Neuronal stem cell (in vitro differentiated cells): ENCODE results near the gene ADGRV1.

Source experiments
- DNase-seq: peaks from one replicate; pipeline ENCODE4 v3.0.0-alpha.2; 2013; ENCODE audit warnings: low spot score
- H2AFZ ChIP-seq: one replicate; pipeline ENCODE4 v1.6.1; 2013; ENCODE audit warnings: mild to moderate bottlenecking, low read length, inconsistent platforms
- H2AK5ac ChIP-seq: 2 replicates; pipeline ENCODE4 v1.6.1; 2013; ENCODE audit warnings: low read depth, mild to moderate bottlenecking, inconsistent platforms, low read length, moderate library complexity, mixed read lengths
- H2BK120ac ChIP-seq: 2 replicates; pipeline ENCODE4 v1.6.1; 2013; ENCODE audit warnings: low read depth, mild to moderate bottlenecking, inconsistent platforms, low read length, moderate library complexity, mixed read lengths
- H2BK12ac ChIP-seq: one replicate; pipeline ENCODE4 v1.6.1; 2013; ENCODE audit warnings: low read length, inconsistent platforms
- H2BK15ac ChIP-seq: 2 replicates; pipeline ENCODE4 v1.6.1; 2013; ENCODE audit warnings: mild to moderate bottlenecking, low read length, inconsistent platforms, mixed read lengths
- H2BK5ac ChIP-seq: one replicate; pipeline ENCODE4 v1.6.1; 2013; ENCODE audit warnings: inconsistent platforms, mild to moderate bottlenecking, low read length, moderate library complexity
- H3K14ac ChIP-seq: one replicate; pipeline ENCODE4 v1.6.1; 2013; ENCODE audit warnings: low read length, inconsistent platforms
- H3K18ac ChIP-seq: 2 replicates; pipeline ENCODE4 v1.6.1; 2013; ENCODE audit warnings: low read length, inconsistent platforms
- H3K23ac ChIP-seq: 2 replicates; pipeline ENCODE4 v1.6.1; 2013; ENCODE audit warnings: low read depth, mild to moderate bottlenecking, mixed read lengths, low read length, inconsistent platforms; ENCODE audit not compliant: poor library complexity
- H3K27ac ChIP-seq: replicated peaks from 3 replicates; pipeline ENCODE4 v1.5.1; 2013; ENCODE audit warnings: low read length, inconsistent platforms
- H3K27me3 ChIP-seq, 3 experiments: 2 replicates each; pipeline ENCODE4 v1.6.1; 2013; ENCODE audit warnings: low read length in 3 of 3, mild to moderate bottlenecking in 2 of 3, inconsistent platforms in 1 of 3, low read depth in 1 of 3, mixed read lengths in 1 of 3, moderate library complexity in 1 of 3; ENCODE audit not compliant: control insufficient read depth in 3 of 3, insufficient read depth in 3 of 3
- H3K36me3 ChIP-seq, 2 donors: replicated peaks in 1 of 2; 2 replicates each; pipeline ENCODE4 v1.6.1; 2013; ENCODE audit warnings: low read length in 2 of 2; ENCODE audit not compliant: control insufficient read depth in 2 of 2, insufficient read depth in 2 of 2
- H3K4ac ChIP-seq: 2 replicates; pipeline ENCODE4 v1.6.1; 2013; ENCODE audit warnings: inconsistent platforms, mild to moderate bottlenecking, low read length, moderate library complexity
- H3K4me1 ChIP-seq, 2 donors: 1 replicate in 1 of 2; 2 replicates in 1 of 2; pipeline ENCODE4 v1.6.1; 2013; ENCODE audit warnings: low read length in 2 of 2, low read depth in 1 of 2; ENCODE audit not compliant: control insufficient read depth in 2 of 2, insufficient read depth in 1 of 2
- H3K4me2 ChIP-seq: one replicate; pipeline ENCODE4 v1.6.1; 2013; ENCODE audit warnings: mild to moderate bottlenecking, low read length, inconsistent platforms; ENCODE audit not compliant: insufficient read depth, poor library complexity, severe bottlenecking
- H3K4me3 ChIP-seq, 2 donors: 2 replicates each; pipeline ENCODE4 v1.5.1; 2013; ENCODE audit warnings: low read length in 2 of 2, mild to moderate bottlenecking in 2 of 2, inconsistent platforms in 1 of 2, moderate library complexity in 1 of 2
- H3K79me1 ChIP-seq: one replicate; pipeline ENCODE4 v1.6.1; 2013; ENCODE audit warnings: low read depth, mild to moderate bottlenecking, inconsistent platforms, low read length, moderate library complexity
- H3K9ac ChIP-seq: one replicate; pipeline ENCODE4 v1.6.1; 2013; ENCODE audit warnings: mild to moderate bottlenecking, low read depth, low read length, inconsistent platforms; ENCODE audit not compliant: poor library complexity
- H3K9me3 ChIP-seq, 2 donors: replicated peaks in 1 of 2; 2 replicates each; pipeline versions ENCODE3 to v1.6.1; 2013; ENCODE audit warnings: low read length in 2 of 2, mild to moderate bottlenecking in 2 of 2, inconsistent platforms in 1 of 2, low read depth in 1 of 2, mixed read lengths in 1 of 2, moderate library complexity in 1 of 2; ENCODE audit not compliant: control insufficient read depth in 2 of 2, insufficient read depth in 1 of 2
- H4K8ac ChIP-seq: one replicate; pipeline ENCODE4 v1.6.1; 2013; ENCODE audit warnings: low read depth, mild to moderate bottlenecking, inconsistent platforms, low read length, moderate library complexity
- H4K91ac ChIP-seq: one replicate; pipeline ENCODE4 v1.6.1; 2013; ENCODE audit warnings: low read length, low read depth, mild to moderate bottlenecking, inconsistent platforms; ENCODE audit not compliant: poor library complexity
- WGBS, 2 donors: extraction: QIAGEN DNeasy Blood & Tissue Kit; methylation state at CpG; one replicate each; pipeline ENCODE4 v1.1.7; 2013; ENCODE audit warnings: missing lambda C conversion rate in 2 of 2, mixed read lengths in 1 of 2; ENCODE audit not compliant: insufficient read length in 2 of 2, insufficient replicate concordance in 1 of 2; ENCODE audit errors: extremely low coverage in 2 of 2; 5-methylcytosine and 5-hydroxymethylcytosine counted together

ADGRV1 gene

DNA sequence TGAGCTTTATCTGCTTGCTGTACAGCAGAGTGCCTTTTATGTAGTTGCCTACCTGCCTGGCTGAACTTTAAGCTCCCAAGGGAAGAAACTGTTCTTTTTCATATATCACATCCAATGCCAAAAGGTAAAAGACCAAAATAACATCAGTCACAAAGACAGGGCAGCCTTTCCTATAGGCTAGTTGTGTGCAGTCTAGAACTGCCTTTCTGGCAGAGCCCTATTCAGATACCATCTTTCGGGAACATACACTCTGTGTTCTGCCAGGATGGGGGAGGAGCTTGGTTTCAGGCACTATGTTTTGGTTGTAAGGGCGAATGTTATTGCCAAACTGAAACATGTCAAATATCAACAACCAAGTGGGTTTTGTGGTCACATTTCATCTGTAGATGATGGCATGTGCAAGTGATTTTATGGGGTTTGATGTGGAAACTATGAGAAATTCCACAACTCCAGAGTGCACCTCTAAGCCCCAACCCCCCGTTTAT lies 314.5 kb downstream of the ADGRV1 start:
- Histone ChIP-seq H3K4me2 (no peak overlapping the region), H3K27me3 (no peaks in the 10 kb centered on the region), H2BK12ac (no peak overlapping the region), H2AFZ (no peak overlapping the region), H3K4me1 (peaks cover 3 to 8% of the 10 kb centered on the region in 2 donors), H2BK5ac (no peak overlapping the region), H4K8ac (no peak overlapping the region), H3K14ac (no peak overlapping the region), H3K36me3 (peaks cover 0 to 8% of the 10 kb centered on the region in 2 donors), H2BK15ac (no peak overlapping the region), H2BK120ac (no peak overlapping the region), H2AK5ac (no peak overlapping the region), H3K9me3 (no peaks in the 10 kb centered on the region), H3K79me1 (no peaks in the 10 kb centered on the region), H3K18ac (no peak overlapping the region), H3K27ac (no peak overlapping the region), H3K4me3 (no peak overlapping the region), H4K91ac (no peak overlapping the region), H3K9ac (no peak overlapping the region), H3K23ac (no peak overlapping the region), H3K4ac (no peak overlapping the region)
- no CpG with 5 or more reads among the region's 3 CpGs for WGBS, 2 donors
- no peak for DNase-seq

DNA sequence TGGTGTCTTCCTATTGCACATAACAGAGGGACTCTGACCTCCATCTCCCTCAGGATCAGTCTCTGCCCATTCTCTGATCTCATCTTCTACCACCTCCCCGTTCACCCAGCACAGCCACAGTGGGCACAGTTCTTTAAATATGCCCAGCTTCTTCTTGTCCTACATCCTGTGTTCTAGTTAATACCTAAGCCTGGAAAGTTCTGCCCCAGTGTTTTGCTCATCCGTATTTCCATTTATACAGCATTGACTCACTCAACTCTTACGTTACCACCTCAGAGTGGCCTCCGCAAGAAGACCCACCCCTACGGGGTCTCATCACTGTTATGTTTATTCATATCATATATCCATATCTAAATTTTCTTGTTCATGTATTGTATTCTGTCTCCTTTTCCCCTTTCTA lies 315.5 kb downstream of the ADGRV1 start:
- Histone ChIP-seq H3K27me3 (no peaks in the 10 kb centered on the region), H3K79me1 (no peaks in the 10 kb centered on the region), H3K27ac (no peak overlapping the region), H3K4me3 (no peak overlapping the region), H3K9ac (no peak overlapping the region), H2BK120ac (no peak overlapping the region), H3K23ac (no peak overlapping the region), H3K18ac (no peak overlapping the region), H2AFZ (no peak overlapping the region), H4K8ac (no peak overlapping the region), H3K14ac (no peak overlapping the region), H3K4ac (no peak overlapping the region), H2BK12ac (no peak overlapping the region), H3K36me3 (peaks cover 0 to 9% of the 10 kb centered on the region in 2 donors), H4K91ac (no peak overlapping the region), H2BK15ac (no peak overlapping the region), H2AK5ac (no peak overlapping the region), H3K4me1 (peaks cover 3 to 8% of the 10 kb centered on the region in 2 donors), H3K9me3 (peaks cover 0 to 1% of the 10 kb centered on the region in 2 donors), H3K4me2 (no peak overlapping the region), H2BK5ac (no peak overlapping the region)
- WGBS, 2 donors, result no CpG with 5 or more reads among the region's 5 CpGs
- no peak for DNase-seq

DNA sequence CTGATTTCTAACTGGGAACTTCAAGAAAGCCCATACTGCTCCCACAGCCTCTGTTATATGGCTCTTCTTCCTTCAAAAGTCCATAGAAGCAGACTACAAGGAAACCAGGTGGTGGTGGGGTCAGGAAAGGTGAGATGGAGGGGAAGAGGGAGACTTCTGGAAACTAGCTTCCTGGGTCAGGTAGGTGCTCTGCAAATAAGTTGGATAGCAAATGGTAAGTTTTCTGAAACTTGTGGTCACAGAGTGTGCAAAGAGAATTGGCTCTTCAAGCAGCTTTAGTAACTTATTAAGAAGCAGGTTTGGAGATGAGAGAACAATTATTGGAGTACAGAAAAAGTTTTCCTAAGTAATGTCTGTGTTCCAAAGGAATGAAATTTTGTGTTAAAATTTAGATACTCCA lies 316.9 kb downstream of the ADGRV1 start:
- no peak overlapping the region for H4K91ac ChIP-seq
- no peak overlapping the region for H2AFZ ChIP-seq
- H2BK5ac ChIP-seq, result no peak overlapping the region
- H2BK15ac ChIP-seq, result no peak overlapping the region
- no peak for DNase-seq
- no peaks in the 10 kb centered on the region for H3K79me1 ChIP-seq
- no peak overlapping the region for H4K8ac ChIP-seq
- no peaks in the 10 kb centered on the region for H3K27me3 ChIP-seq
- no peak overlapping the region for H3K4me2 ChIP-seq
- H3K36me3 ChIP-seq, result peaks cover 0 to 14% of the 10 kb centered on the region in 2 donors
- no peak overlapping the region for H3K4me3 ChIP-seq
- H2AK5ac ChIP-seq, result no peak overlapping the region
- H3K23ac ChIP-seq, result no peak overlapping the region
- peaks cover 3 to 8% of the 10 kb centered on the region in 2 donors for H3K4me1 ChIP-seq
- H2BK120ac ChIP-seq, result no peak overlapping the region
- H3K27ac ChIP-seq, result no peak overlapping the region
- peaks cover 0 to 1% of the 10 kb centered on the region in 2 donors for H3K9me3 ChIP-seq
- H3K4ac ChIP-seq, result no peak overlapping the region
- H3K14ac ChIP-seq, result no peak overlapping the region
- H3K18ac ChIP-seq, result no peak overlapping the region
- H2BK12ac ChIP-seq, result no peak overlapping the region
- no peak overlapping the region for H3K9ac ChIP-seq

DNA sequence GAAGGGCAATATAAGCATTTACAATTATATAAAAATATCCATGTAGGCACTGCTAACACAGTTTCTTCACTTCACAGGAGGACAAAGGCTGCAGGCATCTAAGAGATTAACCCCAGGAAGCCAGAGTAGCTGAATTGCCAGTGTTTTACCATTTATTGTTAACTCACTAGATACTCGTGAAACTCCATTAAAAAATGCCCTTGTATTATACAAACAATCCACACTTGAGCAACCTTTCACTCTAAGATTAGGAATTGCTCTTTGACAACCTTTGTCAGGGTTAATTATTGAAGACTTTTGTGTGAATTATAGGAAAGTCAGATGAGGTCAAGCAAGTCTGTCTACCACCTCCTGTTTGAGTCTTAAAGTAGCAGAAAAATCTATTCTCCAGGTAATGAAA lies 317.8 kb downstream of the ADGRV1 start:
- H3K4ac ChIP-seq, result no peak overlapping the region
- H2BK15ac ChIP-seq, result no peak overlapping the region
- H2BK120ac ChIP-seq, result no peak overlapping the region
- H2AK5ac ChIP-seq, result no peak overlapping the region
- H2BK12ac ChIP-seq, result no peak overlapping the region
- H2AFZ ChIP-seq, result no peak overlapping the region
- H3K9ac ChIP-seq, result no peak overlapping the region
- peaks cover 0 to 1% of the 10 kb centered on the region in 2 donors for H3K9me3 ChIP-seq
- DNase-seq, result no peak
- H3K27me3 ChIP-seq, result no peaks in the 10 kb centered on the region
- no peak overlapping the region for H3K18ac ChIP-seq
- peaks cover 3 to 8% of the 10 kb centered on the region in 2 donors for H3K4me1 ChIP-seq
- no peak overlapping the region for H4K91ac ChIP-seq
- no peak overlapping the region for H3K4me3 ChIP-seq
- H3K36me3 ChIP-seq, result peaks cover 0 to 18% of the 10 kb centered on the region in 2 donors
- no CpG with 5 or more reads among the region's 1 CpG for WGBS, 2 donors
- H3K14ac ChIP-seq, result no peak overlapping the region
- H3K23ac ChIP-seq, result no peak overlapping the region
- no peaks in the 10 kb centered on the region for H3K79me1 ChIP-seq
- no peak overlapping the region for H3K4me2 ChIP-seq
- no peak overlapping the region for H3K27ac ChIP-seq
- no peak overlapping the region for H4K8ac ChIP-seq
- H2BK5ac ChIP-seq, result no peak overlapping the region
